ENCODE results near the gene TTC14. TPM values are rescaled to one million over a fixed set of nuclear protein-coding genes. Genes with fewer than 3 reads are reported as not detected.
"Not testable (repeated sequence)": the region's sequence is repeated elsewhere in the genome, so short reads cannot be mapped to it uniquely, and the experiment has no call there.

Gene TTC14
- total RNA-seq, 1 donor from 2014 or later = 53.2 TPM

DNA sequence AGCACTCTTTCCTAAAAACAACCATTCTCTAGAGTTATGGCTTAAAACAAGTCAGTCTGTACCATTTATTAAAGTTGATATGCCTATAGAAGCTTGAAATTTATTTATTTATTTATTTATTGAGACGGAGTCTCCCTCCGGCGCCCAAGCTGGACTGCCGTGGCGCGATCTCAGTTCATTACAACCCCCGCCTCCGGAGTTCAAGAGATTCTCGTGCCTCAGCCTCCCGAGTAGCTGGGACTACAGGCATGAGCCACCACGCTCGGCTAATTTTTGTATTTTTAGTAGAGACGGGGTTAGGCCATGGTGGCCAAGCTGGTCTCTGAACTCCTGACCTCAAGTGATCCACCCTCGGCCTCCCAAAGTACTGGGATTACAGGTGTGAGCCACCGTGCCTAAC lies 1.5 kb upstream of the TTC14 start:
- H3K4me1 Mint-ChIP-seq (ENCODE audit: unreplicated experiment) = peaks cover 15% of the 10 kb centered on the region
- H3K36me3 Mint-ChIP-seq = peaks cover 3% of the 10 kb centered on the region
- TF ChIP-seq, protein P1, sequence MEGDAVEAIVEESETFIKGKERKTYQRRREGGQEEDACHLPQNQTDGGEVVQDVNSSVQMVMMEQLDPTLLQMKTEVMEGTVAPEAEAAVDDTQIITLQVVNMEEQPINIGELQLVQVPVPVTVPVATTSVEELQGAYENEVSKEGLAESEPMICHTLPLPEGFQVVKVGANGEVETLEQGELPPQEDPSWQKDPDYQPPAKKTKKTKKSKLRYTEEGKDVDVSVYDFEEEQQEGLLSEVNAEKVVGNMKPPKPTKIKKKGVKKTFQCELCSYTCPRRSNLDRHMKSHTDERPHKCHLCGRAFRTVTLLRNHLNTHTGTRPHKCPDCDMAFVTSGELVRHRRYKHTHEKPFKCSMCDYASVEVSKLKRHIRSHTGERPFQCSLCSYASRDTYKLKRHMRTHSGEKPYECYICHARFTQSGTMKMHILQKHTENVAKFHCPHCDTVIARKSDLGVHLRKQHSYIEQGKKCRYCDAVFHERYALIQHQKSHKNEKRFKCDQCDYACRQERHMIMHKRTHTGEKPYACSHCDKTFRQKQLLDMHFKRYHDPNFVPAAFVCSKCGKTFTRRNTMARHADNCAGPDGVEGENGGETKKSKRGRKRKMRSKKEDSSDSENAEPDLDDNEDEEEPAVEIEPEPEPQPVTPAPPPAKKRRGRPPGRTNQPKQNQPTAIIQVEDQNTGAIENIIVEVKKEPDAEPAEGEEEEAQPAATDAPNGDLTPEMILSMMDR (conservative IDR thresholded peaks at IDR 0.05) = no peak
- H3K27ac Mint-ChIP-seq = no peak overlapping the region
- no peak for DNase-seq (ENCODE audit: extremely low spot score, unreplicated experiment)
- H3K9me3 Mint-ChIP-seq = no peaks in the 10 kb centered on the region
- H3K27me3 Mint-ChIP-seq = peaks cover 35% of the 10 kb centered on the region
- peak overlapping the region; percentile 92 for H3K4me3 Mint-ChIP-seq

DNA sequence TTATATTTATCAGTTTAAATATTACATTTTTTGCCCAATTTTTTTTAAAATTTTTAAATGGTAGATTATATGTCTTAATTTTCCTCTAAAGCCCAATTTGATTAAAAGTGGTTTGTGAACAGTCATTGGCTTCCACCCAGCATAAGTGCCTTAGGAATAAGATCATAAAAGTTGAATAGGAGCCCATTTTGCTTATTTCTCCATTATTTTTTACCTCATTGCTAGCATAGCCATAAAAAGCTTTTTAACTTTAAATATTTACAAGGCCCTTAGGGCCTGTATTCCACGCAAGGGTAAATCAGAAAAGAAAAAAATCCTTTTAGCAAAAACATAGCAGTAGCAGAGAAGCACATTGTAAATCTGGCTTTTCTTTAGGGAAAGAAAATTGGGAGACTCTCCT lies 9.0 kb downstream of the TTC14 start:
- no peak overlapping the region for H3K27ac Mint-ChIP-seq
- H3K4me1 Mint-ChIP-seq (ENCODE audit: unreplicated experiment) = no peaks in the 10 kb centered on the region
- no peaks in the 10 kb centered on the region for H3K27me3 Mint-ChIP-seq
- H3K36me3 Mint-ChIP-seq = peaks cover 30% of the 10 kb centered on the region
- H3K9me3 Mint-ChIP-seq = no peaks in the 10 kb centered on the region
- no peak overlapping the region for H3K4me3 Mint-ChIP-seq
- TF ChIP-seq, protein P1 (conservative IDR thresholded peaks at IDR 0.05) = no peak
- DNase-seq (ENCODE audit: extremely low spot score, unreplicated experiment) = no peak

- Mint-ChIP-seq H3K4me3 (no peak overlapping the region), H3K4me1 (ENCODE audit: unreplicated experiment) (no peaks in the 10 kb centered on the region), H3K9me3 (no peaks in the 10 kb centered on the region), H3K27me3 (no peaks in the 10 kb centered on the region), H3K27ac (no peak overlapping the region), H3K36me3 (peaks cover 27% of the 10 kb centered on the region)
- no peak for DNase-seq (ENCODE audit: extremely low spot score, unreplicated experiment)
- TF ChIP-seq, protein P1 (conservative IDR thresholded peaks at IDR 0.05) = no peak
Observed at GRCh38 chr3:180612364-180612763, 10.4 kb downstream of the TTC14 start.

- Mint-ChIP-seq H3K4me3 (no peak overlapping the region), H3K9me3 (no peaks in the 10 kb centered on the region), H3K36me3 (peaks cover 14% of the 10 kb centered on the region), H3K27me3 (no peaks in the 10 kb centered on the region), H3K4me1 (ENCODE audit: unreplicated experiment) (no peaks in the 10 kb centered on the region), H3K27ac (no peak overlapping the region)
- no peak for DNase-seq (ENCODE audit: extremely low spot score, unreplicated experiment)
- TF ChIP-seq, protein P1 (conservative IDR thresholded peaks at IDR 0.05) = no peak
Observed at GRCh38 chr3:180615954-180616353, 14.0 kb downstream of the TTC14 start.

DNA sequence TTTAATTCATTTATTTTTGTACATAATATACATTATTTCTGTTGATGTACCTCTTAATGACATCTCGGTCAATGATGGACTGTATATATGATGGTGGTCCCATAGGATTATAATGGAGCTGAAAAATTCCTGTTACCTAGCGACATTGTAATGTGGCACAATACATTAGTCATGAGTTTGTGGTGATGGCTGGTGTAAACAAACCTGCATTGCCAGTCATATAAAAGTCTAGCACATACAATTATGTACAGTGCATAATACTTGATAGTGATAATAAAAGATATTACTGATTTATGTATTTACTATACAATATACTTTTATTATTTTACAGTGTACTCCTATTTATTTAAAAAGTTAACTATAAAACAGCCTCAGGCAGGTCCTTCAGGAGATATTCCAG lies 15.1 kb downstream of the TTC14 start:
- Mint-ChIP-seq H3K4me1 (ENCODE audit: unreplicated experiment) (no peaks in the 10 kb centered on the region), H3K27ac (no peak overlapping the region), H3K9me3 (no peaks in the 10 kb centered on the region), H3K27me3 (no peaks in the 10 kb centered on the region), H3K36me3 (peaks cover 8% of the 10 kb centered on the region), H3K4me3 (no peak overlapping the region)
- no peak for DNase-seq (ENCODE audit: extremely low spot score, unreplicated experiment)
- TF ChIP-seq, protein P1 (conservative IDR thresholded peaks at IDR 0.05) = no peak

DNA sequence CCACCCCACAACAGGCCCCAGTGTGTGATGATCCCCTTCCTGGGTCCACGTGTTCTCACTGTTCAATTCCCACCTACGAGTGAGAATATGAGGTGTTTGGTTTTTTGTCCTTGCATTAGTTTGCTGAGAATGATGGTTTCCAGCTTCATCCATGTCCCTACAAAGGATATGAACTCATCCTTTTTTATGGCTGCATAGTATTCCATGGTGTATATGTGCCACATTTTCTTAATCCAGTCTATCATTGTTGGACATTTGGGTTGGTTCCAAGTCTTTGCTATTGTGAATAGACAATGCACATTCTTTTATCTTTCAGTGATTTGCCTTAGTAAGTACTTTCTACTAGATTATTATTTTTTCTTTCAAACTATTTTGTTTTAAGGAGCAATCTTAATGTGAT lies 16.6 kb downstream of the TTC14 start:
- not testable (repeated sequence) for H3K27me3 Mint-ChIP-seq; H3K9me3 Mint-ChIP-seq; H3K36me3 Mint-ChIP-seq; H3K4me1 Mint-ChIP-seq (ENCODE audit: unreplicated experiment); H3K4me3 Mint-ChIP-seq; H3K27ac Mint-ChIP-seq; DNase-seq (ENCODE audit: extremely low spot score, unreplicated experiment)
